Hepatocyte (in vitro differentiated cells): ENCODE data around the gene SLCO1B1. TPM values are rescaled to one million over a fixed set of nuclear protein-coding genes. Genes with fewer than 3 reads are reported as not detected.

Experiments
- DNase-seq: peaks from one replicate; pipeline ENCODE4 v3.0.0-alpha.2; 2016; ENCODE audit warnings: low spot score
- H2AFZ ChIP-seq: fragments of 200-600 bp; sonication (generic); 2 replicates; pipeline ENCODE4 v1.6.0; 2016; ENCODE audit warnings: antibody characterized with exemption, mild to moderate bottlenecking
- H3K27ac ChIP-seq: fragments of 200-600 bp; sonication (generic); 2 replicates; pipeline ENCODE4 v1.5.1; 2016; ENCODE audit warnings: mild to moderate bottlenecking
- H3K27me3 ChIP-seq: fragments of 200-600 bp; sonication (generic); 2 replicates; pipeline ENCODE4 v1.6.1; 2016
- H3K36me3 ChIP-seq: fragments of 200-600 bp; sonication (generic); replicated peaks from 2 replicates; pipeline ENCODE4 v1.5.1; 2016; ENCODE audit warnings: low read depth; ENCODE audit not compliant: insufficient read depth
- H3K4me1 ChIP-seq: fragments of 200-600 bp; sonication (generic); 2 replicates; pipeline ENCODE4 v1.5.1; 2016; ENCODE audit warnings: mild to moderate bottlenecking, moderate library complexity; ENCODE audit not compliant: insufficient read depth
- H3K4me2 ChIP-seq: fragments of 200-600 bp; sonication (generic); 2 replicates; pipeline ENCODE4 v1.6.0; 2016
- H3K4me3 ChIP-seq: fragments of 200-600 bp; sonication (generic); 2 replicates; pipeline ENCODE4 v1.5.1; 2016; ENCODE audit warnings: mild to moderate bottlenecking
- H3K79me2 ChIP-seq: fragments of 200-600 bp; sonication (generic); 2 replicates; pipeline ENCODE4 v1.6.0; 2017; ENCODE audit warnings: mild to moderate bottlenecking
- H3K9me2 ChIP-seq: fragments of 200-600 bp; sonication (generic); replicated peaks from 2 replicates; pipeline ENCODE4 v1.6.0; 2017; ENCODE audit warnings: mild to moderate bottlenecking; ENCODE audit not compliant: insufficient read depth
- H3K9me3 ChIP-seq: fragments of 200-600 bp; sonication (generic); 2 replicates; pipeline ENCODE4 v1.5.1; 2016; ENCODE audit warnings: low read depth, mild to moderate bottlenecking
- H4K20me1 ChIP-seq: fragments of 200-600 bp; sonication (generic); 2 replicates; pipeline ENCODE4 v1.6.0; 2016; ENCODE audit warnings: mild to moderate bottlenecking; ENCODE audit not compliant: insufficient read depth, poor library complexity, severe bottlenecking
- CTCF ChIP-seq: fragments of 200-600 bp; sonication (generic); IDR thresholded peaks from 2 replicates; pipeline ENCODE4 v1.5.1; 2016; ENCODE audit warnings: antibody characterized with exemption, mild to moderate bottlenecking; ENCODE audit not compliant: poor library complexity
- EZH2 ChIP-seq: fragments of 200-600 bp; sonication (generic); IDR thresholded peaks from 2 replicates; pipeline ENCODE4 v1.6.1; 2016; ENCODE audit warnings: antibody characterized with exemption, mild to moderate bottlenecking, borderline replicate concordance
- EZH2phosphoT487 ChIP-seq: fragments of 200-600 bp; sonication (generic); IDR thresholded peaks from one replicate; pipeline ENCODE4 v1.6.1; 2018; ENCODE audit warnings: antibody characterized with exemption, mild to moderate bottlenecking, low read depth, moderate library complexity; ENCODE audit not compliant: unreplicated experiment, severe bottlenecking
- WGBS: methylation state at CpG from one replicate; pipeline ENCODE4 v1.1.6; 2016; ENCODE audit warnings: low lambda C conversion rate; ENCODE audit errors: missing lambda C conversion rate; 5-methylcytosine and 5-hydroxymethylcytosine counted together
- polyA plus RNA-seq: library from polyadenylated mRNA; unstranded; fragments of >200 nt; fragmentation: Nextera tagmentation; extraction: Ambion mirVana; gene quantifications from 2 replicates; pipeline ENCODE4 v1.2.1, GENCODE V29; 2016
- total RNA-seq: library from RNA; depleted of rRNA; stranded (reverse); fragments of >200 nt; gene quantifications from 2 replicates; pipeline ENCODE4 v1.2.3, GENCODE V29; 2014

Gene SLCO1B1
- total and polyA plus RNA-seq, 2 experiments from 2014 or later, result 8.9 to 33.4 TPM

GRCh38 chr12:21219206-21219605, 88.2 kb downstream of the SLCO1B1 start:
- Histone ChIP-seq H4K20me1 (no peaks in the 10 kb centered on the region), H3K27me3 (no peaks in the 10 kb centered on the region), H3K4me1 (no peaks in the 10 kb centered on the region), H3K79me2 (no peaks in the 10 kb centered on the region), H3K9me3 (no peaks in the 10 kb centered on the region), H3K36me3 (no peaks in the 10 kb centered on the region), H3K9me2 (no peaks in the 10 kb centered on the region), H3K27ac (no peak overlapping the region), H3K4me3 (no peak overlapping the region), H2AFZ (no peak overlapping the region), H3K4me2 (no peak overlapping the region)
- 79% methylated on average over 2 of the region's 2 CpGs for WGBS
- no peak for TF ChIP-seq EZH2
- DNase-seq, result no peak

GRCh38 chr12:21220266-21220665, 89.3 kb downstream of the SLCO1B1 start:
- no peak for TF ChIP-seq EZH2phosphoT487
- TF ChIP-seq EZH2, result no peak
- no peak for TF ChIP-seq CTCF
- H3K4me2 ChIP-seq, result no peak overlapping the region
- H3K4me1 ChIP-seq, result no peaks in the 10 kb centered on the region
- H4K20me1 ChIP-seq, result no peaks in the 10 kb centered on the region
- no peaks in the 10 kb centered on the region for H3K36me3 ChIP-seq
- no peak for DNase-seq
- no peaks in the 10 kb centered on the region for H3K79me2 ChIP-seq
- no peak overlapping the region for H2AFZ ChIP-seq
- no peak overlapping the region for H3K4me3 ChIP-seq
- no peaks in the 10 kb centered on the region for H3K9me3 ChIP-seq
- H3K27me3 ChIP-seq, result no peaks in the 10 kb centered on the region
- H3K9me2 ChIP-seq, result no peaks in the 10 kb centered on the region
- 80% methylated on average over 3 of the region's 3 CpGs for WGBS
- H3K27ac ChIP-seq, result no peak overlapping the region

- TF ChIP-seq EZH2phosphoT487 (no peak), EZH2 (no peak), CTCF (no peak)
- no peaks in the 10 kb centered on the region for H3K9me2 ChIP-seq
- DNase-seq, result no peak
- no peaks in the 10 kb centered on the region for H4K20me1 ChIP-seq
- H3K4me3 ChIP-seq, result no peak overlapping the region
- H3K79me2 ChIP-seq, result no peaks in the 10 kb centered on the region
- no peaks in the 10 kb centered on the region for H3K27me3 ChIP-seq
- no peak overlapping the region for H3K4me2 ChIP-seq
- H3K36me3 ChIP-seq, result no peaks in the 10 kb centered on the region
- no peaks in the 10 kb centered on the region for H3K4me1 ChIP-seq
- H3K9me3 ChIP-seq, result no peaks in the 10 kb centered on the region
- H3K27ac ChIP-seq, result no peak overlapping the region
- H2AFZ ChIP-seq, result no peak overlapping the region
These were observed 90.1 kb downstream of the SLCO1B1 start for GRCh38 chr12:21221072-21221471.

GRCh38 chr12:21221778-21222177, 90.8 kb downstream of the SLCO1B1 start:
- H3K27me3 ChIP-seq, result no peaks in the 10 kb centered on the region
- H3K4me1 ChIP-seq, result no peaks in the 10 kb centered on the region
- no peak overlapping the region for H3K27ac ChIP-seq
- no peaks in the 10 kb centered on the region for H3K36me3 ChIP-seq
- no peak overlapping the region for H3K4me3 ChIP-seq
- no peak for TF ChIP-seq EZH2
- no peak for TF ChIP-seq EZH2phosphoT487
- no peak for TF ChIP-seq CTCF
- H3K9me2 ChIP-seq, result no peaks in the 10 kb centered on the region
- no peak overlapping the region for H3K4me2 ChIP-seq
- H2AFZ ChIP-seq, result no peak overlapping the region
- DNase-seq, result no peak
- no peaks in the 10 kb centered on the region for H4K20me1 ChIP-seq
- no peaks in the 10 kb centered on the region for H3K9me3 ChIP-seq
- no peaks in the 10 kb centered on the region for H3K79me2 ChIP-seq
